SK-N-SH treated with all-trans-retinoic acid at 6 μM for 48 hours (cell line): ENCODE results near the gene NR2C2AP.
A peak's percentile ranks its signal among the peaks of the same experiment; 100 is the strongest.

Experiments
- ATAC-seq: fragments of 200-7000 bp; cut with Tn5 transposase; 3 replicates; pipeline ENCODE4 v1.9.1; 2020; ENCODE audit warnings: mild to moderate bottlenecking, moderate library complexity
- ARNTL ChIP-seq: fragments of 450-650 bp; formaldehyde crosslinking; IDR thresholded peaks from 2 replicates; pipeline ENCODE4 v1.5.0; 2020; ENCODE audit warnings: low read depth, mild to moderate bottlenecking, moderate library complexity, borderline replicate concordance
- CREB5 ChIP-seq: fragments of 250-450 bp; sonication (Bioruptor Pico); IDR thresholded peaks from 2 replicates; pipeline ENCODE4 v1.5.1; 2020; ENCODE audit warnings: low read depth, mild to moderate bottlenecking, moderate library complexity
- CSDC2 ChIP-seq: fragments of 250-450 bp; sonication (Bioruptor Pico); IDR thresholded peaks from 2 replicates; pipeline ENCODE4 v1.5.0; 2020; ENCODE audit warnings: mild to moderate bottlenecking, moderate library complexity
- CSRNP3 ChIP-seq: fragments of 250-450 bp; sonication (Bioruptor Pico); IDR thresholded peaks from 2 replicates; pipeline ENCODE4 v1.5.1; 2021; ENCODE audit warnings: mild to moderate bottlenecking, moderate library complexity
- ESRRG ChIP-seq: fragments of 250-450 bp; sonication (Bioruptor Pico); IDR thresholded peaks from 2 replicates; pipeline ENCODE4 v1.6.1; 2021; ENCODE audit warnings: mild to moderate bottlenecking
- GLIS3 ChIP-seq: fragments of 250-450 bp; sonication (Bioruptor Pico); IDR thresholded peaks from 2 replicates; pipeline ENCODE4 v1.5.0; 2020; ENCODE audit warnings: mild to moderate bottlenecking, moderate library complexity
- PPARA ChIP-seq: fragments of 250-450 bp; sonication (Bioruptor Pico); IDR thresholded peaks from 2 replicates; pipeline ENCODE4 v1.5.0; 2020; ENCODE audit warnings: mild to moderate bottlenecking, borderline replicate concordance
- SNAI2 ChIP-seq: fragments of 250-450 bp; sonication (Bioruptor Pico); IDR thresholded peaks from 2 replicates; pipeline ENCODE4 v1.5.0; 2020; ENCODE audit warnings: mild to moderate bottlenecking, moderate library complexity
- ZFP3 ChIP-seq: fragments of 250-450 bp; sonication (Bioruptor Pico); IDR thresholded peaks from 2 replicates; pipeline ENCODE4 v1.5.0; 2020; ENCODE audit warnings: mild to moderate bottlenecking, moderate library complexity
- ZFP30 ChIP-seq: fragments of 450-650 bp; formaldehyde crosslinking; IDR thresholded peaks from 2 replicates; pipeline ENCODE4 v1.5.0; 2022; ENCODE audit warnings: mild to moderate bottlenecking, moderate library complexity
- ZNF565 ChIP-seq: fragments of 450-650 bp; formaldehyde crosslinking; conservative IDR thresholded peaks from 2 replicates; pipeline ENCODE4 v1.5.0; 2020; ENCODE audit warnings: low read depth, mild to moderate bottlenecking, moderate library complexity
- ZNF70 ChIP-seq: fragments of 450-650 bp; formaldehyde crosslinking; IDR thresholded peaks from 2 replicates; pipeline ENCODE4 v1.5.0; 2020; ENCODE audit warnings: mild to moderate bottlenecking, moderate library complexity
- ZNF8 ChIP-seq: fragments of 450-650 bp; formaldehyde crosslinking; IDR thresholded peaks from 2 replicates; pipeline ENCODE4 v1.5.0; 2020; ENCODE audit warnings: mild to moderate bottlenecking, moderate library complexity
- TF ChIP-seq, protein P1 (sequence below): fragments of 250-450 bp; sonication (Bioruptor Pico); IDR thresholded peaks from 2 replicates; pipeline ENCODE4 v1.8.0; 2021; ENCODE audit warnings: low read depth, mild to moderate bottlenecking, moderate library complexity, borderline replicate concordance
- TF ChIP-seq, protein P2 (sequence below): fragments of 250-450 bp; sonication (Bioruptor Pico); IDR thresholded peaks from 2 replicates; pipeline ENCODE4 v1.5.0; 2020; ENCODE audit warnings: mild to moderate bottlenecking, moderate library complexity
- TF ChIP-seq, protein P3 (sequence below): fragments of 250-450 bp; sonication (Bioruptor Pico); IDR thresholded peaks from 2 replicates; pipeline ENCODE4 v1.8.0; 2020; ENCODE audit warnings: mild to moderate bottlenecking, moderate library complexity, borderline replicate concordance

NR2C2AP gene

GRCh38 chr19:19218911-19219310 lies 15.7 kb upstream of the NR2C2AP start:
- TF ChIP-seq ZNF70 (CRISPR knock-in tag) (no peak), ZNF8 (CRISPR knock-in tag) (no peak), CREB5 (CRISPR knock-in tag) (no peak), SNAI2 (CRISPR knock-in tag) (no peak), ZFP30 (CRISPR knock-in tag) (no peak)
- TF ChIP-seq, protein P1, sequence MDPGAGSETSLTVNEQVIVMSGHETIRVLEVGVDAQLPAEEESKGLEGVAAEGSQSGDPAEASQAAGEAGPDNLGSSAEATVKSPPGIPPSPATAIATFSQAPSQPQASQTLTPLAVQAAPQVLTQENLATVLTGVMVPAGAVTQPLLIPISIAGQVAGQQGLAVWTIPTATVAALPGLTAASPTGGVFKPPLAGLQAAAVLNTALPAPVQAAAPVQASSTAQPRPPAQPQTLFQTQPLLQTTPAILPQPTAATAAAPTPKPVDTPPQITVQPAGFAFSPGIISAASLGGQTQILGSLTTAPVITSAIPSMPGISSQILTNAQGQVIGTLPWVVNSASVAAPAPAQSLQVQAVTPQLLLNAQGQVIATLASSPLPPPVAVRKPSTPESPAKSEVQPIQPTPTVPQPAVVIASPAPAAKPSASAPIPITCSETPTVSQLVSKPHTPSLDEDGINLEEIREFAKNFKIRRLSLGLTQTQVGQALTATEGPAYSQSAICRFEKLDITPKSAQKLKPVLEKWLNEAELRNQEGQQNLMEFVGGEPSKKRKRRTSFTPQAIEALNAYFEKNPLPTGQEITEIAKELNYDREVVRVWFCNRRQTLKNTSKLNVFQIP (CRISPR knock-in tag): no peak
- ATAC-seq: no peak

GRCh38 chr19:19217099-19217498 lies 13.9 kb upstream of the NR2C2AP start:
- peak; percentile 32; the same call in 1 of the 3 replicates for ATAC-seq
- TF ChIP-seq ZFP3: no peak
- no peak for TF ChIP-seq CSRNP3 (CRISPR knock-in tag)
- no peak for TF ChIP-seq ESRRG
- no peak for TF ChIP-seq GLIS3 (CRISPR knock-in tag)
- TF ChIP-seq, protein P2, sequence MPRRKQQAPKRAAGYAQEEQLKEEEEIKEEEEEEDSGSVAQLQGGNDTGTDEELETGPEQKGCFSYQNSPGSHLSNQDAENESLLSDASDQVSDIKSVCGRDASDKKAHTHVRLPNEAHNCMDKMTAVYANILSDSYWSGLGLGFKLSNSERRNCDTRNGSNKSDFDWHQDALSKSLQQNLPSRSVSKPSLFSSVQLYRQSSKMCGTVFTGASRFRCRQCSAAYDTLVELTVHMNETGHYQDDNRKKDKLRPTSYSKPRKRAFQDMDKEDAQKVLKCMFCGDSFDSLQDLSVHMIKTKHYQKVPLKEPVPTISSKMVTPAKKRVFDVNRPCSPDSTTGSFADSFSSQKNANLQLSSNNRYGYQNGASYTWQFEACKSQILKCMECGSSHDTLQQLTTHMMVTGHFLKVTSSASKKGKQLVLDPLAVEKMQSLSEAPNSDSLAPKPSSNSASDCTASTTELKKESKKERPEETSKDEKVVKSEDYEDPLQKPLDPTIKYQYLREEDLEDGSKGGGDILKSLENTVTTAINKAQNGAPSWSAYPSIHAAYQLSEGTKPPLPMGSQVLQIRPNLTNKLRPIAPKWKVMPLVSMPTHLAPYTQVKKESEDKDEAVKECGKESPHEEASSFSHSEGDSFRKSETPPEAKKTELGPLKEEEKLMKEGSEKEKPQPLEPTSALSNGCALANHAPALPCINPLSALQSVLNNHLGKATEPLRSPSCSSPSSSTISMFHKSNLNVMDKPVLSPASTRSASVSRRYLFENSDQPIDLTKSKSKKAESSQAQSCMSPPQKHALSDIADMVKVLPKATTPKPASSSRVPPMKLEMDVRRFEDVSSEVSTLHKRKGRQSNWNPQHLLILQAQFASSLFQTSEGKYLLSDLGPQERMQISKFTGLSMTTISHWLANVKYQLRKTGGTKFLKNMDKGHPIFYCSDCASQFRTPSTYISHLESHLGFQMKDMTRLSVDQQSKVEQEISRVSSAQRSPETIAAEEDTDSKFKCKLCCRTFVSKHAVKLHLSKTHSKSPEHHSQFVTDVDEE (CRISPR knock-in tag): no peak
- TF ChIP-seq ARNTL (CRISPR knock-in tag): no peak
- TF ChIP-seq ZNF565 (CRISPR knock-in tag): no peak
- TF ChIP-seq CREB5 (CRISPR knock-in tag): no peak
- no peak for TF ChIP-seq ZNF8 (CRISPR knock-in tag)

DNA sequence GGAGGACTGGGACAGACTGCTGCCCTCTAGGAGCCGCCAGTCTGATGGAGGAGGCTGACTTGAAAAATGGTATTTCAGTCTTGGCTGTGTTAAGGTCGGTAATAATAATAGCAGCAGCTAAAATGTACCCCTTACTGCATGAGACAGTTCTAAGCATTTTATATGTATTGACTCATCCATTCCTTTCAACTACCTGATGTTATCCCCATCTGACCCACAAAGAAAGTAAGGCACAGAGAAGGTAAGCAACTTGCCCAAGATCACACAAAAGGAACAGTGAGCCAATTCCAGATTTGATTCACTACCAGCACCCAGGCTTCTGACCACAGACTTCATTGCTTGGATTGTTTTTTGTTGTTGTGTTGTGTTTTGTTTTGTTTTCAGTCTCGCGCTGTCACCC lies 12.6 kb upstream of the NR2C2AP start:
- ATAC-seq: no peak
- TF ChIP-seq, protein P1 (CRISPR knock-in tag): no peak
- TF ChIP-seq, protein P3, sequence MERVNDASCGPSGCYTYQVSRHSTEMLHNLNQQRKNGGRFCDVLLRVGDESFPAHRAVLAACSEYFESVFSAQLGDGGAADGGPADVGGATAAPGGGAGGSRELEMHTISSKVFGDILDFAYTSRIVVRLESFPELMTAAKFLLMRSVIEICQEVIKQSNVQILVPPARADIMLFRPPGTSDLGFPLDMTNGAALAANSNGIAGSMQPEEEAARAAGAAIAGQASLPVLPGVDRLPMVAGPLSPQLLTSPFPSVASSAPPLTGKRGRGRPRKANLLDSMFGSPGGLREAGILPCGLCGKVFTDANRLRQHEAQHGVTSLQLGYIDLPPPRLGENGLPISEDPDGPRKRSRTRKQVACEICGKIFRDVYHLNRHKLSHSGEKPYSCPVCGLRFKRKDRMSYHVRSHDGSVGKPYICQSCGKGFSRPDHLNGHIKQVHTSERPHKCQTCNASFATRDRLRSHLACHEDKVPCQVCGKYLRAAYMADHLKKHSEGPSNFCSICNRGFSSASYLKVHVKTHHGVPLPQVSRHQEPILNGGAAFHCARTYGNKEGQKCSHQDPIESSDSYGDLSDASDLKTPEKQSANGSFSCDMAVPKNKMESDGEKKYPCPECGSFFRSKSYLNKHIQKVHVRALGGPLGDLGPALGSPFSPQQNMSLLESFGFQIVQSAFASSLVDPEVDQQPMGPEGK (CRISPR knock-in tag): no peak

- peak; percentile 73 for ATAC-seq
- no peak for TF ChIP-seq PPARA (CRISPR knock-in tag)
- TF ChIP-seq CSDC2 (CRISPR knock-in tag): 0 out of 2 replicates have a peak, but pooled peaks have one; percentile 32
These were observed 11.7 kb upstream of the NR2C2AP start for GRCh38 chr19:19214892-19215291.
